HEK293 (cell line): ENCODE measurements around the gene GNG7.

Experiments
- REPIN1 ChIP-seq: fragments of 450-650 bp; formaldehyde crosslinking; IDR thresholded peaks from 2 replicates; pipeline ENCODE4 v1.5.1; 2017; ENCODE audit warnings: missing biosample characterization, missing genetic modification characterization, low read depth
- ZBTB20 ChIP-seq: fragments of 450-650 bp; formaldehyde crosslinking; IDR thresholded peaks from 2 replicates; pipeline ENCODE4 v1.5.1; 2016; ENCODE audit warnings: missing biosample characterization, missing genetic modification characterization
- ZNF211 ChIP-seq: fragments of 450-650 bp; formaldehyde crosslinking; IDR thresholded peaks from 2 replicates; pipeline ENCODE4 v1.5.1; 2016; ENCODE audit warnings: low read depth, missing biosample characterization, missing genetic modification characterization
- ZNF24 ChIP-seq: fragments of 450-650 bp; formaldehyde crosslinking; IDR thresholded peaks from 2 replicates; pipeline ENCODE4 v1.5.1; 2016; ENCODE audit warnings: missing biosample characterization, missing genetic modification characterization
- ZNF335 ChIP-seq: fragments of 450-650 bp; formaldehyde crosslinking; conservative IDR thresholded peaks from 2 replicates; pipeline ENCODE4 v1.5.1; 2016; ENCODE audit warnings: missing biosample characterization, missing genetic modification characterization
- ZNF404 ChIP-seq: fragments of 450-650 bp; formaldehyde crosslinking; IDR thresholded peaks from 2 replicates; pipeline ENCODE4 v1.5.1; 2017; ENCODE audit warnings: missing biosample characterization, missing genetic modification characterization
- ZNF416 ChIP-seq: fragments of 450-650 bp; formaldehyde crosslinking; IDR thresholded peaks from 2 replicates; pipeline ENCODE4 v1.5.1; 2016; ENCODE audit warnings: missing biosample characterization, missing genetic modification characterization
- ZNF560 ChIP-seq: fragments of 450-650 bp; formaldehyde crosslinking; IDR thresholded peaks from 2 replicates; pipeline ENCODE4 v1.5.1; 2017; ENCODE audit warnings: missing biosample characterization, missing genetic modification characterization, borderline replicate concordance
- ZNF777 ChIP-seq: fragments of 450-650 bp; formaldehyde crosslinking; IDR thresholded peaks from 2 replicates; pipeline ENCODE4 v1.5.1; 2017; ENCODE audit warnings: missing biosample characterization, missing genetic modification characterization, borderline replicate concordance
- TF ChIP-seq, protein P1 (sequence below): fragments of 450-650 bp; formaldehyde crosslinking; IDR thresholded peaks from 2 replicates; pipeline ENCODE4 v1.5.1; 2016; ENCODE audit warnings: missing biosample characterization, missing genetic modification characterization

- TF ChIP-seq, protein P1, sequence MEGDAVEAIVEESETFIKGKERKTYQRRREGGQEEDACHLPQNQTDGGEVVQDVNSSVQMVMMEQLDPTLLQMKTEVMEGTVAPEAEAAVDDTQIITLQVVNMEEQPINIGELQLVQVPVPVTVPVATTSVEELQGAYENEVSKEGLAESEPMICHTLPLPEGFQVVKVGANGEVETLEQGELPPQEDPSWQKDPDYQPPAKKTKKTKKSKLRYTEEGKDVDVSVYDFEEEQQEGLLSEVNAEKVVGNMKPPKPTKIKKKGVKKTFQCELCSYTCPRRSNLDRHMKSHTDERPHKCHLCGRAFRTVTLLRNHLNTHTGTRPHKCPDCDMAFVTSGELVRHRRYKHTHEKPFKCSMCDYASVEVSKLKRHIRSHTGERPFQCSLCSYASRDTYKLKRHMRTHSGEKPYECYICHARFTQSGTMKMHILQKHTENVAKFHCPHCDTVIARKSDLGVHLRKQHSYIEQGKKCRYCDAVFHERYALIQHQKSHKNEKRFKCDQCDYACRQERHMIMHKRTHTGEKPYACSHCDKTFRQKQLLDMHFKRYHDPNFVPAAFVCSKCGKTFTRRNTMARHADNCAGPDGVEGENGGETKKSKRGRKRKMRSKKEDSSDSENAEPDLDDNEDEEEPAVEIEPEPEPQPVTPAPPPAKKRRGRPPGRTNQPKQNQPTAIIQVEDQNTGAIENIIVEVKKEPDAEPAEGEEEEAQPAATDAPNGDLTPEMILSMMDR (tag by site-specific recombination), result no peak
- TF ChIP-seq REPIN1 (tag by site-specific recombination), result no peak
- no peak for TF ChIP-seq ZNF24 (tag by site-specific recombination)
- no peak for TF ChIP-seq ZNF560 (tag by site-specific recombination)
- TF ChIP-seq ZNF211 (tag by site-specific recombination), result no peak
- no peak for TF ChIP-seq ZNF335 (tag by site-specific recombination)
- no peak for TF ChIP-seq ZNF777 (tag by site-specific recombination)
- no peak for TF ChIP-seq ZNF416 (tag by site-specific recombination)
- TF ChIP-seq ZNF404 (tag by site-specific recombination), result no peak
- no peak for TF ChIP-seq ZBTB20
Observed at GRCh38 chr19:2575734-2576481, 126.6 kb downstream of the GNG7 start.
